Measurements from ENCODE around the gene MDGA2.

Gene MDGA2

DNA sequence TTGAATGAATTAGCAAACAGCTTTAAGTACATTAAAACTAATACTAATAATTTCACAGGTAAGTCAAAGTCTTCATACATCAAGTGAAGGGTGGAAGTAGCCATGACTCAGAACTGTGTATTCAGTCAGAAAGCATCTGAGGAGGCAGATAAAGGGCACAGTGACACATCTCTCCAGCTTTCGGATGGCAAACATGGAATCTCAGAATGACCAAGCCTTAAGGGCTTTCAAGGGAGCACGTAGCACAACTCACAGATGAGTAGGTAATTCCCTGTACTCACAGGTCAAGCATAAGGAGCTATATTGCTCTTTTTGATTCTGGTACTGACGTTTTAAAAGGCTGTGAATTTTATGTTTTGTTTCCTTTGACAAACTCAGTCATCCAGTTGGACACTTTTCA lies 56.0 kb downstream of the MDGA2 start:
- no peak for FAIRE-seq

DNA sequence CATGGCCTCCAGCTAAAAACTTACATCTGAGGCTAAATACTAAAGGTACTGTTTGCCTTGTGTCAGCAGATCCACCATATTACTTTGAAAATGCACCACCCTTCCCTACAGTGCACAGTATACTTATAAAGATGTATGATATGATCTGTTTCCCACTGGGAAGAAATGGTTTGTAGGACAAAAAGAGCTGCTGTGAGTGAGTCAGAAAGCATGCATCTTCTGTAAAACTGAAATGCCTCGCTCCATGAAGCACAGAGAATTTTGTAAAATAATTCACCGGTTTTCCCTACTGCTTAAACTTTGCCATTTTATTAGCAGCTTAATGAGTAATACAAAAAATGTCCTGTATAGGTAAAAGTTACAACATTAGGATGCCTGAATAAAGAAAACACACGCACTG lies 68.8 kb downstream of the MDGA2 start:
- FAIRE-seq: no peak

DNA sequence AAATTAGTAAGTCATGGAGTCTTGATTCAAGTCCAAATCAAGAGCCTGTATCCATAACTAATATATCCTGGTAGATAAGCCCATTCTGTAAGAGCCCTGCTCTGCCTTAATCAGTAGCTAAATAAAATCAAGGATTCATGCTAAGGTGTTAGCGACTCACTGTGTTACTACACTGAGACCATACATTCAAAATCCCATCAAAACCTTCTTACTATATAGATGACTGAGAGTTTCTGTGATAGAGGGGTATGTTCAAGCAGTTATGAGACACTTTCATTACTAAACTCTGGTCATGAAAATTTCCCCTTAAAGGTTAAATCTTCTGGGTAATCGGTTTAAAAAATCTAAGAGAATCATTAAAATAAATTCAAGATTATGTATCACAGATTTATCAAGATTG lies 78.5 kb downstream of the MDGA2 start:
- FAIRE-seq: no peak

DNA sequence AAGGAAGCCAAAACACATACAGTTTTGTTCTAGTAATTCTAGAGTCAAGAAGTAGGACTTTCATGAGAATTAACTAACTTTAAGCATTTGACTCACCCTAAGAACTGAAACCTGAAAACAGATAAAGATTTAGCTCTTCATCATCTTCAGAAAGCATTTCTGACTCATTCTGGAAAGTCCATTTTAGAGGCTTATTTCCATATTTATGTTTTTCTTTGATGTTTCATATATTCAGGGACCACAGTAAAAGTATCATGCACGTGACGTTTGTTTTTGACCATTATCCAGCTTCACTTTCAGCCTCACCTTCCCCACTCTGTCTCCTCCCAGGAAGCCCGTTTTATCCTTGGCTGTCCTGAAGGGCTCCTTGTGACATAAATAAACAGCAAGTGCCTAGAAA lies 79.2 kb downstream of the MDGA2 start:
- no peak for FAIRE-seq

DNA sequence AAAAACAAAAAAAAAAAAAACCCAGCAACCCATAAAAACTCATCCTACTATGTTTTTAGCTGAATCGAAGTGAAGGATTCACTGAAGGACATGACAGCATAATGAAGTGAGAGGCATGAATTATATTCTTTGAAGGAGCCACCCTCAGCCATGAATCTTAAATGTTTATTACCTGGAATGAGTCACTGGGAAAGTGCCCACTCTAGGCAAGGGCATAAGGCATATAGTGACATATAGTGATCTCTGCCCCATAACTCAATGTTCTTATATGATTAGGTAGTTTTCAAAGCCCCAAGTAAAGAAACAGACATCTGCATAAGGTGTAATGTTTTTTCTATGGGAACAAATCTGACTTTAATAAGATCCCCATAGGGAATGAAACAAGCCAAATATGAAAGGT lies 79.9 kb downstream of the MDGA2 start:
- FAIRE-seq: no peak

DNA sequence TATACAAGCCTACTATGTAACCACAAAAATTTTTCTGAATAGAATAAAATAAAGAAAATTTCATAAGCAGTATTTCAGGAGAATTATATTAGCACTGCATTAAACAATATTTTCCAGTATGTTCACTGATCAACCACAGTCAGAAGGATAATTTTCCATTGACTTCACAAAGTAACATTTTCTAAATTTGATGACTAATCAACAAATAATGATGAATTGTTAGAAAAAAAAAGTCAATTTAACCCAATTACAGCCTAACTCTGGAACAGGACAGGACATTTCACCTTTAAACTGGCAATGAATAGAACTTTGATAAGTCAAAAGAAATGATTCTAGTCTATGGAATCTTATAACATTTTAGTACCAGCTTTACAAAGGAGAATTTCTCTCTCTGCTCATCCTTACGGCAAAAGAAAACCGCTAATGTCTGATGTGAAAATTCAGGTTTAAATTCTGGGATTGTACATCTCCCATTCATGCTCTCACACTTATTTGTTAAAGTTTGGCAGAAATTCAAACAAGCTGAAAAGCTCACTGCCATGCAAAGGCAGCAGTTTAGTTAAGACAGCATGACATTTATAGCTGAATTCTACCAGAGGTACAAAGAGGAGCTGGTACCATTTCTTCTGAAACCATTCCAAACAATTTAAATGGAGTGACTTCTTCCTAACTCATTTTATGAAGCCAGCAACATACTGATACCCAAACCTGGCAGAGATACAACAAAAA lies 84.5 kb downstream of the MDGA2 start:
- no peak for FAIRE-seq

- no peak for FAIRE-seq
These were observed 90.0 kb downstream of the MDGA2 start for GRCh38 chr14:47585447-47585846.

DNA sequence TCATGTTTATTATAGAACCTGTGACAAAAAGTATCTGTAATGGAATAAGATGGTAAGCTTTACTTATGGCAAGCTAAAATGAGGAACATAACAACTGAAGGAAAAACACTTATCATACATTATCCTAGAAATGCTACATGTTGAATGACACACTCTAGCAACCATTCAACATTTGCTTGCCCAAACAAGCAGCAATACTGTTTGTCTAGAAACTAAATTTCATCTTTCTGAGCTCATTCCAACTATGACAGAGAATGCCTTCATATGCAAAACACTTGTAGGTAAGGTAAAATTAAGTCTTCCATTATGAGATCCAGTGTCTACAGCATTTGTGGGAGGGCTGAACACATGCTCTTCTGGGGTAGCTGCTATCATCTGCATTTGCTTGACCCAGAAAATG lies 108.1 kb downstream of the MDGA2 start:
- FAIRE-seq: no peak

DNA sequence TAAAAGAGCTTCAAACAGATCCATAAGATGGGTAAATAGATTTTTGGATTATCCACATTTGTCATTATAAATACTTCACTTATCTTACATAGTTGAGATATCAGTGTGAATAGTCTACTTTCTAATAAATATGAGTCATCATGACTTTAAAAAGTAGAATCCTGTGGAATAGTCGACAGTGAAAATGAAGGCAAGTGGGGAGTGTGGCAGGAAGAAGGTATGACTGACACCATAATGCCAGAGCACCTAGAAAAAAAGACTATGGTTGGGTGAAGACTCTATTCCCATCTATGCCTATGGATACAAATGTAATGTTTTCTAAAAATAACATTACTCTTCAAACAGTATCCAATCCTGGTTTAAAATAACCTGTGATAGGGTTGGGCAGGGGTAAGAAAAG lies 117.5 kb downstream of the MDGA2 start:
- FAIRE-seq: no peak

DNA sequence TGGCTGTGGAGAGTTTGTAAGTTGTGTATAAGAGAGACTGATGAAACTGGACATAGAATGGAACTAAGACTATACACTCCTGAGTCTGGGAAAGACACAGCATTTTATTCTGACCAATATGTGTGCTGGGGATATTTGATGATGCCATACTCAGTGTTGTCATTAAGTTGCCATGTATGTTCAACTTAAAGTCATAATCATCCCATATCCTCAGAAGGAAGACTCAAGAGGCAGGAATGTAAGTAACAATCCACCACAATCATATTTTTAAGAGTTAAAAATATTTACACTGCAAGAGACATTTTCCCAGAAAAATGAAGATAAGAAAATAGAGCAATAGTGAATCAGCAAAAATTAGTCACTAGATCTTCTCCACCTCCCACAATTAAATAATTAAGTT lies 120.1 kb downstream of the MDGA2 start:
- FAIRE-seq: no peak

GRCh38 chr14:47549886-47550285 lies 125.5 kb downstream of the MDGA2 start:
- no peak for FAIRE-seq

DNA sequence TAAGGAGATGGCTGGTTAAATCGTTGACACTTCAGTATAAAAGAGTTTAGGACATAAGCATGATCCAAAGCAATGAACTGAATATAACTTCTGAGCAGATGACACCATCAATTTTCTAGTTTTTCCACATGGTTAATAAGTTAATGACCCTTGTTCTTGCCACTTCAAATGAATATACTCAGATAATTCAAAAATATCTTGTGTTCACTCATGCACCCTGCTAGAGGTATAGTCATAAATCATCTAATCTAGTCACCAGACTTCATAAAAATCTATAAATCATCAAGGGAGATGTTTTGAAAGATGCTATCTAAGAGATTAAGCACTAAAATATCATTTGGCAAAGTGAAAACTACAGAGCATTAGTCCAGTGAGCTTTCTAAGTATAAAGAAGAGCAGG lies 131.9 kb downstream of the MDGA2 start:
- FAIRE-seq: no peak

DNA sequence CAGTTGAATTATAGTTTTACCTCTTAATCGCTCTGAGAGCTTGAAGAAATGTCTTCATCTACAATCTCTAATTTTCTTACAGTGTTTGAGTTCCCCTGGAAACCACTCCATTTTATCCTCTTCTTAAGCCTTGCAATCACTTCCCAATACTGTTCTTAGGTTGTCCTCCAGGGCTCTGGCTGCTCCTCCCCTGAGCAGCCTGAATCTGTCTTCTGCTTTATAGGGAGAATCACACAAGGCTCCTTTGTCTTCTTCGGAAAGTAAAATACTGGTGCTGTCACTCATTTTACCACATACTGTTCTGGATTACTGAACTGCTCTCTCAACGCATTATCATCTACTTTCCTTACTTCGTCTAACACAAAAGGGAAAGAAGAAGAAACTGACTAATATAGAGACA lies 133.7 kb downstream of the MDGA2 start:
- FAIRE-seq: no peak

- FAIRE-seq: no peak
These were observed 136.4 kb downstream of the MDGA2 start for GRCh38 chr14:47539031-47539461.

DNA sequence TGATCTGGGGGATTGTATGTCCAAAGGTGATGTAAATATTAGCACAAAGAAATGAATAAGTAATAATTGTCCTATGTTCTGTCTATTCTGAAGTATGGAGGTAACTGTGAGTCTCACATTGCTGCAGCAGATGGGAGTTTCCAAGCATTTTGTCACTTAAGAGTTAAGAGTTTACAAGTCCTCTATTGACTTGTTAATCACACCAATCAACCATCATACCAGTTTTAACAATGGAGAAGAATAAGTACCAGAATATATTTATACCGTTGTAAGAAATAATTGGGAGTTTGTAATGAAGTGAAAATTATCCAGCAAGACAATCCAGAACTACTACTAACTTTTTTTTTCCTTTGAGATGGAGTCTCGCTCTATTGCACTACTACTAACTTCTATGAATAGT lies 139.1 kb downstream of the MDGA2 start:
- no peak for FAIRE-seq

DNA sequence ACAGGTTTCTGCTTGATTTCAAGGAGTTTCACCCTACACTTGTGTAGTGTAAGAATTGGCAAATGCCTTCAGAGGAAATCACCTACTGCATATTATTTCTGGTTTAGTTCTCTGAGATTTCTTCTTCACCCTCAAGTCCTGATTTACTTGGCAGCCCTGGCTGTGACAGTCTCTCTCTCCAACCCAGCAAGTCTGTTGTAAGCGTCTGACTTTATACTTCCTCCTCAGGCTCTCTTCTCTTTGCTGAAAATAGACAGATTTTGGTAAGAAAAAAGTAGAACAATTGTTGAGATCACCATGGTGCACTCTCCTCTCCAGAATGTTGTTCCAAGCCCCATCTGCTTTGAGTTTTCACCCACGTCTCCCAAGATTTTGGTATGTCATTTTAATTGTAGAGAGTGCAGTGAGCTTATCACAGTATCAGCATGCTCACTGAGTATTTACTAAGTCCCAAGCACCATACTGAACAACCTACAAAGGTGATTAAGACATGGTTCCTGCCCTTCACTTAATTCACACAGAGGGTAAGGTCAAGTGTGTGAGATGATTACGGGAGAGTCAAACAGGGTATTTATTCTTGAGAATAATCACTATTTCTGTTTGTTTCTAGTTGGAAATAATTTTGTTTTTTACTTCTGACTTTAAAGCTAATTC lies 148.7 kb downstream of the MDGA2 start:
- FAIRE-seq: no peak

GRCh38 chr14:47524524-47524923 lies 150.9 kb downstream of the MDGA2 start:
- FAIRE-seq: no peak

DNA sequence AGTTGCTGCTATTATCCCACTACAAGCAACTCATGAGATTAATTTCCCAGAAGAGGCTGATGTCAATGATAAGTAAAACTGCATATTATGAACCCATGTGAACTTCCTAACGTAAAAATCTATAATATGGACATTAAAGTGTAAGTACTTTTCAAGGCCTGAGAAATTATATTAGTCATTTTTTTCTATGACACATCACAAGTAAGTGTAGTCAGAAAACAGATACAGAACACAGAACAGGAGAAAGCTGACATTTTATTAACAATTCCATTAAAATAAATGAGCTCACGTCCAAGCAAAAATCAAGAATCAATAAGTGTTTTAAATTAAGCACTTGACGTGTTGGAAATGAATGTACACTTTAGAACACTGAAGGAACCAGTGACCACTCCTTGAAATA lies 155.0 kb downstream of the MDGA2 start:
- no peak for FAIRE-seq

DNA sequence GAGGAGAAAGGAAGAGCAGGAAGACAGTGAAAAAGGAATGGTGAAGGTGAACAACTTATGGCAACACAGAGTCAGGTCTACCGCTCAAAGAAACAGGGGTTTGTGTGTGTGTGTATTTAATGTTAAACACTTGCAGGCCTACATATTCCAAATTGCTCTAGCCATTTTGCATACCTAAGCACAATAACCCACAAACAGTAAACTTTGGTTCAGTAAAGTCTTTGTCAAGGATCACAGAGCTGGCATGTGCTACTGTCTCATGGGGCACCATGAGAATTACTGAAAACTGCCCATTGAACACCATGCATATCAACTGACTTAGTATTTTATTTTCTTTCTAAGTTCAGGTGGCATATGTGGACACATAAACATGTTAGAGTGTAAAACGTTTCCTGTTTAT lies 163.6 kb downstream of the MDGA2 start:
- FAIRE-seq: no peak

GRCh38 chr14:47509957-47510356 lies 165.4 kb downstream of the MDGA2 start:
- FAIRE-seq: no peak

DNA sequence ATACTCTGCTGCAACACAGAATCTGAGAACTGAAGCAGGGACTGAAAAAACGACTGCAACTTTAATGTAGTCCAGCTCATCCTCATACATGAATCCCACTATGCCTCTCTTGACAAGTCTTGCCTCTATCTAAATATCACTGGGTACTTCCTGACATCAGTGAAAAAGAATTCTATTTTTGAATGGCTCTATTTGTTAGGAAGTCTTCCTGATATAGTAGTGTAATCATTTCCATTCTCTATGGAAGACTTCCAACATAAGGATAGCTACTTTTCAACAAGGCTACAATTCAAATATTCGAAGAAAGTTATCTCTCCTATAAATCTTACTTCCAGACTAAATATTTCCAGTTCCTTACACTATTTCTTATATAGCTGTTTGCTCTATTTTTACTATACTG lies 167.5 kb downstream of the MDGA2 start:
- FAIRE-seq: no peak

GRCh38 chr14:47500369-47500768 lies 175.0 kb downstream of the MDGA2 start:
- no peak for FAIRE-seq

- no peak for FAIRE-seq
These were observed 184.6 kb downstream of the MDGA2 start for GRCh38 chr14:47490766-47491165.

DNA sequence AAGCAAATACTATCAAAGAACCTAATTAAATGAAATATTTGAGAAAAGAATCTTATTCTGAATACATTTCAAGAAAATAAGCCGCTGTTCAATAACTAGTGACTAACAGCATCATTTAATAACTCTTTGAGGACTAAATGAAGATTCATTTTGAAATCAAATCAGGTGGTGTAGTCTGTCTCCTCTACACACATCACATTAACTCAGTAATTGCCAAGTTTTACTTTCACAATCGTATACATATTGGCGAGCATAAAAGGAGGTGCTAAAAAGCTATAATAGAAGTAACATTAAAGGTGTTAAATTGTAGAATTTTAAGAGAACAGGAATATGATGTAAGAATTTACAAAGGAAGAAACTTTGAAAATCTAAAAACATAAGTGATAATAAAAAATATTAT lies 185.1 kb downstream of the MDGA2 start:
- no peak for FAIRE-seq

DNA sequence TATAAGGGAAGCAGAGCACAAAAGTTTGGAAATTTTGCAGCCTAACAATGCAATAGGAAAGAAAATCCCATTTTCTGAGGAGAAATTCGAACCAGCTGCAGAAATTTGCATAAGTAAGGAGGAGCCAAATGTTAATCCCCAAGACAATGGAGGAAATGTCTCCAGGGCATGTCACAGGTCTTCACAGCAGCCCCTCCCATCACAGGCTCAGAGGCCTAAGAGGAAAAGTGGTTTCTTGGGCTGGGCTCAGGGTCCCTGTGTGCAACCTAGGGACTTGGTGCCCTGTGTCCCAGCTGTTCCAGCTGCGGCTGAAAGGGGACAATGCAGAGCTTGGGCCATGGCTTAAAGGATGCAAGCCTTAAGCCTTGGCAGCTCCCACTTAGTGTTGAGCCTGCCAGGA lies 190.0 kb downstream of the MDGA2 start:
- no peak for FAIRE-seq

Measured in A204.1 (cell line).